H9 (cell line): ENCODE results near the gene PAQR4. TPM values are rescaled to one million over a fixed set of nuclear protein-coding genes. Genes with fewer than 3 reads are reported as not detected.

Source experiments
- DNase-seq: peaks from one replicate; pipeline ENCODE4 v3.0.0-alpha.2; 2017
- H2AFZ ChIP-seq: one replicate; pipeline ENCODE4 v1.6.1; 2013; ENCODE audit warnings: mild to moderate bottlenecking, low read length, control low read depth, moderate library complexity
- H2AK5ac ChIP-seq: 2 replicates; pipeline ENCODE4 v1.6.1; 2013; ENCODE audit warnings: low read length, control low read depth, mixed read lengths; ENCODE audit not compliant: insufficient read length
- H2BK120ac ChIP-seq: one replicate; pipeline ENCODE4 v1.6.1; 2013; ENCODE audit warnings: low read depth, mild to moderate bottlenecking, low read length, control low read depth, inconsistent platforms; ENCODE audit not compliant: poor library complexity, severe bottlenecking
- H2BK12ac ChIP-seq: 2 replicates; pipeline ENCODE4 v1.6.1; 2013; ENCODE audit warnings: low read length, control low read depth, mixed read lengths, low read depth; ENCODE audit not compliant: insufficient read length
- H2BK15ac ChIP-seq: 2 replicates; pipeline ENCODE4 v1.6.1; 2013; ENCODE audit warnings: low read depth, low read length, control low read depth
- H2BK20ac ChIP-seq: one replicate; pipeline ENCODE4 v1.6.1; 2013; ENCODE audit warnings: low read depth, mild to moderate bottlenecking, low read length, control low read depth, inconsistent platforms; ENCODE audit not compliant: poor library complexity, severe bottlenecking
- H2BK5ac ChIP-seq: 2 replicates; pipeline ENCODE4 v1.6.1; 2013; ENCODE audit warnings: low read length, control low read depth, mixed read lengths; ENCODE audit not compliant: insufficient read length
- H3K14ac ChIP-seq: 2 replicates; pipeline ENCODE4 v1.6.1; 2013; ENCODE audit warnings: low read length, control low read depth; ENCODE audit not compliant: insufficient read depth
- H3K18ac ChIP-seq: 2 replicates; pipeline ENCODE4 v1.6.1; 2013; ENCODE audit warnings: low read depth, mild to moderate bottlenecking, mixed read lengths, low read length, control low read depth; ENCODE audit not compliant: insufficient read length
- H3K23ac ChIP-seq: 2 replicates; pipeline ENCODE4 v1.6.1; 2013; ENCODE audit warnings: low read length, control low read depth, mixed read lengths, low read depth; ENCODE audit not compliant: insufficient read length
- H3K23me2 ChIP-seq: 2 replicates; pipeline ENCODE4 v1.6.1; 2013; ENCODE audit warnings: low read depth, mild to moderate bottlenecking, mixed read lengths, low read length, control low read depth; ENCODE audit not compliant: insufficient read length, poor library complexity, severe bottlenecking
- H3K27ac ChIP-seq: 2 replicates; pipeline ENCODE4 v1.5.1; 2013; ENCODE audit warnings: low read length, control low read depth, mixed read lengths, low read depth; ENCODE audit not compliant: insufficient read length
- H3K27me3 ChIP-seq: 2 replicates; pipeline ENCODE4 v1.6.1; 2013; ENCODE audit warnings: low read length, control low read depth, inconsistent platforms; ENCODE audit not compliant: insufficient read depth
- H3K4ac ChIP-seq: 2 replicates; pipeline ENCODE4 v1.6.1; 2013; ENCODE audit warnings: low read depth, mild to moderate bottlenecking, control low read depth, inconsistent platforms, low read length, moderate library complexity
- H3K4me1 ChIP-seq: 2 replicates; pipeline ENCODE4 v1.6.1; 2013; ENCODE audit warnings: low read length, control low read depth, inconsistent platforms; ENCODE audit not compliant: insufficient read depth
- H3K4me2 ChIP-seq: 2 replicates; pipeline ENCODE4 v1.6.1; 2013; ENCODE audit warnings: low read length, control low read depth, mixed read lengths; ENCODE audit not compliant: insufficient read length, insufficient read depth
- H3K56ac ChIP-seq: 2 replicates; pipeline ENCODE4 v1.6.1; 2013; ENCODE audit warnings: low read depth, mild to moderate bottlenecking, mixed read lengths, low read length, control low read depth; ENCODE audit not compliant: insufficient read length
- H3K79me1 ChIP-seq: 2 replicates; pipeline ENCODE4 v1.6.1; 2013; ENCODE audit warnings: low read depth, mild to moderate bottlenecking, moderate library complexity, low read length, control low read depth, inconsistent platforms; ENCODE audit not compliant: insufficient read depth, poor library complexity, severe bottlenecking
- H3K79me2 ChIP-seq: 2 replicates; pipeline ENCODE4 v1.6.1; 2013; ENCODE audit warnings: low read length, control low read depth, inconsistent platforms; ENCODE audit not compliant: insufficient read depth
- H3K9ac ChIP-seq: 2 replicates; pipeline ENCODE4 v1.6.1; 2013; ENCODE audit warnings: low read length, control low read depth, mixed read lengths; ENCODE audit not compliant: insufficient read length; ENCODE audit errors: extremely low read depth
- H3K9me3 ChIP-seq: one replicate; pipeline ENCODE4 v1.6.1; 2013; ENCODE audit warnings: low read depth, low read length, inconsistent platforms; ENCODE audit not compliant: control insufficient read depth
- H3T11ph ChIP-seq: one replicate; pipeline ENCODE4 v1.6.1; 2013; ENCODE audit warnings: mild to moderate bottlenecking, low read length, control low read depth, inconsistent platforms
- H4K20me1 ChIP-seq: one replicate; pipeline ENCODE4 v1.6.1; 2013; ENCODE audit not compliant: control insufficient read depth, insufficient read length, insufficient read depth
- H4K5ac ChIP-seq: 2 replicates; pipeline ENCODE4 v1.6.1; 2013; ENCODE audit warnings: low read depth, mild to moderate bottlenecking, mixed read lengths, low read length, control low read depth; ENCODE audit not compliant: insufficient read length
- H4K8ac ChIP-seq: replicated peaks from 2 replicates; pipeline ENCODE4 v1.6.1; 2013; ENCODE audit warnings: low read length, control low read depth, mixed read lengths, low read depth; ENCODE audit not compliant: insufficient read length
- H4K91ac ChIP-seq: 2 replicates; pipeline ENCODE4 v1.6.1; 2013; ENCODE audit warnings: low read depth, mild to moderate bottlenecking, moderate library complexity, mixed read lengths, low read length, control low read depth; ENCODE audit not compliant: insufficient read length
- H3K27ac Mint-ChIP-seq, 3 experiments: 2 replicates in 2 of 3; 3 replicates in 1 of 3; pipeline ENCODE4 v1.8.0; 2020 to 2021; ENCODE audit warnings: mixed read lengths in 3 of 3, mild to moderate bottlenecking in 1 of 3, moderate library complexity in 1 of 3
- H3K27me3 Mint-ChIP-seq: 2 replicates; pipeline ENCODE4 v1.8.0; 2021; ENCODE audit warnings: low read depth, mild to moderate bottlenecking, moderate library complexity, mixed read lengths
- H3K36me3 Mint-ChIP-seq, 3 experiments: 2 replicates in 2 of 3; 3 replicates in 1 of 3; pipeline ENCODE4 v1.8.0; 2020 to 2021; ENCODE audit warnings: low read depth in 3 of 3, mixed read lengths in 3 of 3; ENCODE audit not compliant: insufficient read depth in 1 of 3
- H3K4me1 Mint-ChIP-seq, 2 experiments: 2 replicates each; pipeline ENCODE4 v1.8.0; 2020; ENCODE audit warnings: mixed read lengths in 2 of 2
- H3K4me3 Mint-ChIP-seq, 2 experiments: 2 replicates in 1 of 2; 3 replicates in 1 of 2; pipeline ENCODE4 v1.8.0; 2020 to 2021; ENCODE audit warnings: mild to moderate bottlenecking in 2 of 2, mixed read lengths in 2 of 2, moderate library complexity in 1 of 2
- H3K9me3 Mint-ChIP-seq, 2 experiments: 2 replicates in 1 of 2; 3 replicates in 1 of 2; pipeline ENCODE4 v1.8.0; 2020; ENCODE audit warnings: mild to moderate bottlenecking in 2 of 2, mixed read lengths in 2 of 2, moderate library complexity in 1 of 2
- CTCF ChIP-seq: fragments of 200-600 bp; sonication (generic); conservative IDR thresholded peaks from 3 replicates; pipeline ENCODE4 v1.8.0; 2021; ENCODE audit warnings: antibody characterized with exemption, mild to moderate bottlenecking
- WGBS: extraction: QIAGEN DNeasy Blood & Tissue Kit; methylation state at CpG from one replicate; pipeline ENCODE4 v1.1.7; 2013; ENCODE audit warnings: missing lambda C conversion rate, low lambda C conversion rate, mixed read lengths; ENCODE audit not compliant: insufficient read length; ENCODE audit errors: extremely low coverage; 5-methylcytosine and 5-hydroxymethylcytosine counted together
- total RNA-seq: library from RNA; stranded (reverse); gene quantifications from 2 replicates; pipeline ENCODE4 v1.2.1, GENCODE V29; 2021

PAQR4 gene
- total RNA-seq, 1 experiment from 2014 or later: 32.1 TPM

- Histone ChIP-seq H2AFZ (no peak overlapping the region), H2BK12ac (no peak overlapping the region), H3K4ac (no peak overlapping the region), H2BK120ac (no peak overlapping the region), H3K23ac (no peak overlapping the region), H4K91ac (no peak overlapping the region), H3K79me1 (no peaks in the 10 kb centered on the region), H2AK5ac (no peak overlapping the region), H3K9ac (no peak overlapping the region), H3K27me3 (no peaks in the 10 kb centered on the region), H3K23me2 (no peaks in the 10 kb centered on the region), H2BK5ac (no peak overlapping the region), H3K79me2 (no peaks in the 10 kb centered on the region), H3K14ac (no peak overlapping the region), H3K4me2 (no peak overlapping the region), H4K20me1 (no peaks in the 10 kb centered on the region), H4K8ac (no peak overlapping the region), H2BK20ac (no peak overlapping the region), H3K18ac (no peak overlapping the region), H3T11ph (no peak overlapping the region), H3K9me3 (no peaks in the 10 kb centered on the region), H3K56ac (no peak overlapping the region), H4K5ac (no peak overlapping the region), H2BK15ac (no peak overlapping the region), H3K27ac (no peak overlapping the region), H3K4me1 (peaks cover 2% of the 10 kb centered on the region; the same call in 1 of the 2 replicates)
- Mint-ChIP-seq H3K4me3 (no peak overlapping the region), H3K36me3 (peaks cover 0 to 9% (median 5%) of the 10 kb centered on the region in 3 experiments; a peak in 3 of 7 replicates), H3K9me3 (no peaks in the 10 kb centered on the region; a peak in 2 of 5 replicates), H3K27me3 (peaks cover 2% of the 10 kb centered on the region; the same call in 1 of the 2 replicates), H3K27ac (no peak overlapping the region), H3K4me1 (peaks cover 6 to 9% of the 10 kb centered on the region in 2 experiments)
- DNase-seq: no peak
- WGBS: no CpG with 5 or more reads among the region's 13 CpGs
- TF ChIP-seq CTCF: no peak
Observed at GRCh38 chr16:2950353-2950724, 18.8 kb upstream of the PAQR4 start.
